ENCODE results near the gene DMRTB1. TPM values are rescaled to one million over a fixed set of nuclear protein-coding genes. Genes with fewer than 3 reads are reported as not detected.

The DMRTB1 gene
- total RNA-seq, 6 donors from 2014 or later, result not detected

- no peaks in the 10 kb centered on the region for H3K9me3 ChIP-seq
- H3K27me3 ChIP-seq, result no peaks in the 10 kb centered on the region
- ATAC-seq (ENCODE audit: low FRiP score in 2 of 2) (no peak), DNase-seq (peak in 1 of 2 donors; percentile 76)
- H3K4me3 ChIP-seq, result no peak overlapping the region
- no peak overlapping the region for H3K27ac ChIP-seq
- H3K36me3 ChIP-seq, result no peaks in the 10 kb centered on the region
- no peaks in the 10 kb centered on the region for H3K4me1 ChIP-seq
- TF ChIP-seq CTCF (IDR thresholded peaks at IDR 0.05), result no peak
- TF ChIP-seq EP300 (IDR thresholded peaks at IDR 0.05), result no peak
- no peak for TF ChIP-seq POLR2A (IDR thresholded peaks at IDR 0.05)
- no peak for TF ChIP-seq POLR2AphosphoS5 (IDR thresholded peaks at IDR 0.05)
- WGBS, 2 donors, result 73 to 74% methylated on average over 19 to 27 of the region's 27 CpGs
Measured at GRCh38 chr1:53503433-53504217, 44.4 kb downstream of the DMRTB1 start.

GRCh38 chr1:53504901-53505300, 45.7 kb downstream of the DMRTB1 start:
- TF ChIP-seq CTCF (IDR thresholded peaks at IDR 0.05) (no peak), EP300 (IDR thresholded peaks at IDR 0.05) (no peak), POLR2A (IDR thresholded peaks at IDR 0.05) (no peak), POLR2AphosphoS5 (IDR thresholded peaks at IDR 0.05) (no peak)
- ATAC-seq (ENCODE audit: low FRiP score in 2 of 2) (no peak), DNase-seq (no peak)
- Histone ChIP-seq H3K36me3 (no peaks in the 10 kb centered on the region), H3K27ac (no peak overlapping the region), H3K4me3 (no peak overlapping the region), H3K27me3 (no peaks in the 10 kb centered on the region), H3K4me1 (no peaks in the 10 kb centered on the region), H3K9me3 (no peaks in the 10 kb centered on the region)
- WGBS, 2 donors, result 80 to 94% methylated on average over 4 to 9 of the region's 9 CpGs

GRCh38 chr1:53505401-53505800, 46.2 kb downstream of the DMRTB1 start:
- Histone ChIP-seq H3K9me3 (no peaks in the 10 kb centered on the region), H3K4me1 (no peaks in the 10 kb centered on the region), H3K27me3 (no peaks in the 10 kb centered on the region), H3K36me3 (no peaks in the 10 kb centered on the region), H3K4me3 (no peak overlapping the region), H3K27ac (no peak overlapping the region)
- ATAC-seq (ENCODE audit: low FRiP score in 2 of 2) (no peak), DNase-seq (no peak)
- TF ChIP-seq POLR2A (IDR thresholded peaks at IDR 0.05), result no peak
- no peak for TF ChIP-seq POLR2AphosphoS5 (IDR thresholded peaks at IDR 0.05)
- TF ChIP-seq EP300 (IDR thresholded peaks at IDR 0.05), result no peak
- no peak for TF ChIP-seq CTCF (IDR thresholded peaks at IDR 0.05)
- WGBS, 2 donors, result 75 to 90% methylated on average over 2 to 9 of the region's 9 CpGs

GRCh38 chr1:53505891-53506290, 46.7 kb downstream of the DMRTB1 start:
- 90 to 93% methylated on average over 8 to 13 of the region's 13 CpGs for WGBS, 2 donors
- Histone ChIP-seq H3K36me3 (no peaks in the 10 kb centered on the region), H3K27me3 (no peaks in the 10 kb centered on the region), H3K4me3 (no peak overlapping the region), H3K27ac (no peak overlapping the region), H3K4me1 (no peaks in the 10 kb centered on the region), H3K9me3 (no peaks in the 10 kb centered on the region)
- DNase-seq (no peak), ATAC-seq (ENCODE audit: low FRiP score in 2 of 2) (no peak)
- TF ChIP-seq POLR2AphosphoS5 (IDR thresholded peaks at IDR 0.05), result no peak
- no peak for TF ChIP-seq EP300 (IDR thresholded peaks at IDR 0.05)
- no peak for TF ChIP-seq POLR2A (IDR thresholded peaks at IDR 0.05)
- no peak for TF ChIP-seq CTCF (IDR thresholded peaks at IDR 0.05)

Measured in upper lobe of left lung (tissue), 6 donors.